ENCODE results near the gene CREB5. TPM values are rescaled to one million over a fixed set of nuclear protein-coding genes. Genes with fewer than 3 reads are reported as not detected.

CREB5 gene
- total and polyA plus RNA-seq, 3 donors from 2014 or later, result 2.0 to 2.9 (median 2.9) TPM

DNA sequence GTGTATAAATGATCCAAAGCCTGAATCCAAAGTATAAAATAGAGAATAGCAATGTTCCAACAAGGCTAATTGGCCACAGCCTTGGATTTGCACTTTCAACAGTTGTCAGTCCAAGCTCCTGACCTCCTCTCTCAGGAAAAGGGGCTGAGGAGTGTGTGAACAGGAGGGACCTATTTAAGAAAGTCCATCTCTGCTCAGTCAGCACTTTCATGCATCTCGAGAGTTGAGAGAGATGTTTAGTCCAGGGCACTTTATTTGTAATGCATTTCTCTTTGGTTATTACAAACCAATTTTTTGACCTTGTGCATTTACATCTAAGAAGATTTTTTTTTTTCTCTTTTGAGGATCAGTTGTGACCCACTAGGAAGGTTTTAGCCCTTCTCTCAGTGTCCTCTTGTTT is 244.2 kb downstream of the CREB5 start:
- intact Hi-C loops (cut with DNase I; ENCODE audit: low total_unique reads), result no loop called here
- Histone ChIP-seq H3K4me3 (no peak overlapping the region), H3K27me3 (no peaks in the 10 kb centered on the region), H3K36me3 (ENCODE audit: low read depth, missing control alignments) (no peaks in the 10 kb centered on the region), H3K27ac (no peak overlapping the region), H3K4me1 (no peaks in the 10 kb centered on the region), H3K9me3 (no peaks in the 10 kb centered on the region)
- WGBS, 2 donors, result 93 to 94% methylated on average over 1 of the region's 1 CpG
- no peak for TF ChIP-seq POLR2A (IDR thresholded peaks at IDR 0.05)
- TF ChIP-seq, protein P1, sequence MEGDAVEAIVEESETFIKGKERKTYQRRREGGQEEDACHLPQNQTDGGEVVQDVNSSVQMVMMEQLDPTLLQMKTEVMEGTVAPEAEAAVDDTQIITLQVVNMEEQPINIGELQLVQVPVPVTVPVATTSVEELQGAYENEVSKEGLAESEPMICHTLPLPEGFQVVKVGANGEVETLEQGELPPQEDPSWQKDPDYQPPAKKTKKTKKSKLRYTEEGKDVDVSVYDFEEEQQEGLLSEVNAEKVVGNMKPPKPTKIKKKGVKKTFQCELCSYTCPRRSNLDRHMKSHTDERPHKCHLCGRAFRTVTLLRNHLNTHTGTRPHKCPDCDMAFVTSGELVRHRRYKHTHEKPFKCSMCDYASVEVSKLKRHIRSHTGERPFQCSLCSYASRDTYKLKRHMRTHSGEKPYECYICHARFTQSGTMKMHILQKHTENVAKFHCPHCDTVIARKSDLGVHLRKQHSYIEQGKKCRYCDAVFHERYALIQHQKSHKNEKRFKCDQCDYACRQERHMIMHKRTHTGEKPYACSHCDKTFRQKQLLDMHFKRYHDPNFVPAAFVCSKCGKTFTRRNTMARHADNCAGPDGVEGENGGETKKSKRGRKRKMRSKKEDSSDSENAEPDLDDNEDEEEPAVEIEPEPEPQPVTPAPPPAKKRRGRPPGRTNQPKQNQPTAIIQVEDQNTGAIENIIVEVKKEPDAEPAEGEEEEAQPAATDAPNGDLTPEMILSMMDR (IDR thresholded peaks at IDR 0.05), result no peak
- DNase-seq, result no peak

DNA sequence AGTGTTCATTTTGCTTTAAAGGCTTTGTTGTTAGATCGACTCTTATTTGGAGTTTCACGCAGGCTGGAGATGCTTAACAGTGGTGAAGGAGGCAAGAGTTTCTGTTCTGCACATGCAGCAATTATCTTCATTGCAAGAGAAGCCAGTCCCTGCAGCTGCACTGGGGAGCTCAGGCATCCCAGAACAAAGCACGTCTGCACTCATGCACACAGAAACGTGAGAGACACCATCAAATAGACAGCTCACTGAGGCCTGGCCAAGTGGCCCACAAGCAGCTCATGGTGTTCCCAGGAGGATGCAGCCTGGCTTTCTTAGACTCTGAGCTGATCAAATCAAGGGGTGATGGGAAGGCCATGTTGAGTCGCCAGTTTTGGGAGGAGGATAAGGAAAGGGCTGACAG is 246.1 kb downstream of the CREB5 start:
- TF ChIP-seq, protein P1 (IDR thresholded peaks at IDR 0.05), result no peak
- TF ChIP-seq POLR2A (IDR thresholded peaks at IDR 0.05), result no peak
- Histone ChIP-seq H3K4me3 (no peak overlapping the region), H3K9me3 (no peaks in the 10 kb centered on the region), H3K27me3 (no peaks in the 10 kb centered on the region), H3K36me3 (ENCODE audit: low read depth, missing control alignments) (no peaks in the 10 kb centered on the region), H3K27ac (no peak overlapping the region), H3K4me1 (no peaks in the 10 kb centered on the region)
- WGBS, 2 donors, result 75 to 82% methylated on average over 5 of the region's 5 CpGs
- intact Hi-C loops (cut with DNase I; ENCODE audit: low total_unique reads), result no loop called here
- no peak for DNase-seq

DNA sequence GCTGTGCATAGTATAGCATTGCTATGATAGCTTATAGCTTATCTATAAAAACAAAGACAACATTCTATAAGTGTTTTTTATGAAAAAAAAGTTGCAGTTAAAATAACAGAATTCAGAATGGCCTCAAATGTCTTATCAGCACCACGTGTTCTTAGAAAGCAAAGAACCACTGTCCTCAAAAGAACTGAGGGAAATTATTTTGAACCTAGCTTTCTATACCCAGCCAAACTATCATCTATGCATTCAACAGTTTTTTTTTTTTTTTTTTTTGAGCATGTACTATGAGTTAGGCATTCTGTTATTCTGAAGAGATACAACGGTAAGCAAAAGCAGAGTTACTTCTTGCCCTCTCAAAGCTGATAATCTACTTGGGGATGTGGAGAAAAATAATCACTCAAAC is 247.8 kb downstream of the CREB5 start:
- H3K27ac ChIP-seq, result no peak overlapping the region
- no peak for TF ChIP-seq POLR2A (IDR thresholded peaks at IDR 0.05)
- TF ChIP-seq, protein P1 (IDR thresholded peaks at IDR 0.05), result no peak
- WGBS, 2 donors, result 73 to 81% methylated on average over 2 of the region's 2 CpGs

DNA sequence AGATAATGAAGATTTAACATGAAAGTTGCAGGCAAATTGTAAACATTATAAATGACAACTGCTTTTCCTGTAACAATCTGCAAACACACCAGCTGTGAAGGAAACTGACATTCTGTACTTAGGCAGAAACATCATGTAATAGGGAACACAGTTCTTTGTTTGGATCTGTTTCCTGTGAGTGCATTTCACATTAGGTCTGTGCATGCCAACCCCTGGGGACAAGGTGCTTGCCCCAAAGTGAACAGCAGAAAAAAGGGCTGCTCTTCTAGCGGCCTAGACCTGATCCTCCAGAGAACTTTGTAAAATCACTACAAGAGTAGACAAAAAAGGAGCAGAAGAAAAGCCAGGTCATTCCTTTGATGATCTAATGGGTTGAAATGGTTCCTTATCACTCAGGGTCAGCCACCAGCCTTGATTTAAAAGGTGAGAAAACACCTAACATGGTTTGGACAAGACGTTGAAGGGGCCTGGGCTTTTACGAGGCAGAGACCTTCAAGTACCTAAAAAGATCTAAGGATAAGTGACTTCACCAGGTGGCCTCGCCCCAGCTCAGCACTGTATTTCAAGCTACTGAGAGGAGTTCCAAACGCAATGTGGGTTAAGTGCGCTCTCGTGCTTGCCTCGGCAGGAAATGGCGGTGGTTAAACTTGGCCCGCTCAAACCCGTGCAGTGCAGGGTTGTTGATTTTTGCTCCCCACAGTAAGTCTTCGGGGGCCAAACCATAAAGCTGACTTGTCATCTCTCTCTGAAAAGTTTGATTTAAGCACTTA is 249.7 kb downstream of the CREB5 start:
- WGBS, 2 donors, result 59 to 64% methylated on average over 12 of the region's 12 CpGs
- no peak overlapping the region for H3K27ac ChIP-seq

More for the DNA sequence above, 247.8 kb downstream of the CREB5 start:
- Histone ChIP-seq H3K4me1 (no peaks in the 10 kb centered on the region), H3K27me3 (no peaks in the 10 kb centered on the region), H3K36me3 (ENCODE audit: low read depth, missing control alignments) (no peaks in the 10 kb centered on the region), H3K9me3 (no peaks in the 10 kb centered on the region), H3K4me3 (no peak overlapping the region)
- intact Hi-C loops (cut with DNase I; ENCODE audit: low total_unique reads), result no loop called here
- no peak for DNase-seq

More for the DNA sequence above, 249.7 kb downstream of the CREB5 start:
- DNase-seq, result no peak
- H3K27me3 ChIP-seq, result no peaks in the 10 kb centered on the region
- H3K36me3 ChIP-seq (ENCODE audit: low read depth, missing control alignments), result no peaks in the 10 kb centered on the region
- intact Hi-C loops (cut with DNase I; ENCODE audit: low total_unique reads), result no loop called here
- TF ChIP-seq, protein P1 (IDR thresholded peaks at IDR 0.05), result no peak
- TF ChIP-seq POLR2A (IDR thresholded peaks at IDR 0.05), result no peak
- no peaks in the 10 kb centered on the region for H3K4me1 ChIP-seq
- H3K9me3 ChIP-seq, result no peaks in the 10 kb centered on the region
- no peak overlapping the region for H3K4me3 ChIP-seq
